Loucy (cell line): ENCODE measurements around the gene JARID2.

ENCODE experiments used
- H2AFZ ChIP-seq: fragments of 200-600 bp; sonication (generic); 2 replicates; pipeline ENCODE4 v1.6.0; 2016; ENCODE audit warnings: antibody characterized with exemption, mild to moderate bottlenecking, low read length, moderate library complexity
- H3F3A ChIP-seq: fragments of 200-600 bp; 2 replicates; pipeline ENCODE4 v1.6.0; 2016; ENCODE audit warnings: antibody characterized with exemption, low read depth, mild to moderate bottlenecking
- H3K27me3 ChIP-seq: fragments of 200-600 bp; sonication (generic); 2 replicates; pipeline ENCODE4 v1.6.1; 2014; ENCODE audit warnings: low read length, mild to moderate bottlenecking; ENCODE audit not compliant: insufficient read depth, poor library complexity, severe bottlenecking
- H3K36me3 ChIP-seq: fragments of 200-600 bp; sonication (generic); 2 replicates; pipeline ENCODE4 v1.6.1; 2016; ENCODE audit warnings: low read length; ENCODE audit not compliant: insufficient read depth
- H3K4me1 ChIP-seq: fragments of 200-600 bp; sonication (generic); 2 replicates; pipeline ENCODE4 v1.5.1; 2014; ENCODE audit warnings: low read length, mild to moderate bottlenecking; ENCODE audit not compliant: insufficient read depth, poor library complexity, severe bottlenecking
- H3K4me2 ChIP-seq: fragments of 200-600 bp; sonication (generic); 2 replicates; pipeline ENCODE4 v1.6.0; 2014; ENCODE audit warnings: antibody characterized with exemption, low read length, low read depth, mild to moderate bottlenecking; ENCODE audit not compliant: poor library complexity, severe bottlenecking
- H3K4me3 ChIP-seq: fragments of 200-600 bp; sonication (generic); 2 replicates; pipeline ENCODE4 v1.5.1; 2014; ENCODE audit warnings: low read length, mild to moderate bottlenecking, mixed read lengths; ENCODE audit not compliant: poor library complexity, severe bottlenecking
- H3K79me2 ChIP-seq: fragments of 200-600 bp; sonication (generic); 2 replicates; pipeline ENCODE4 v1.6.1; 2014; ENCODE audit warnings: low read length; ENCODE audit not compliant: insufficient read depth
- H3K9ac ChIP-seq: fragments of 200-600 bp; sonication (generic); 2 replicates; pipeline ENCODE4 v1.6.0; 2014; ENCODE audit warnings: mild to moderate bottlenecking, low read depth, low read length, moderate library complexity; ENCODE audit not compliant: poor library complexity, severe bottlenecking
- H3K9me2 ChIP-seq: fragments of 200-600 bp; sonication (generic); replicated peaks from 2 replicates; pipeline ENCODE4 v1.6.1; 2016; ENCODE audit warnings: low read depth, low read length, mixed read lengths
- H3K9me3 ChIP-seq: fragments of 200-600 bp; sonication (generic); 2 replicates; pipeline ENCODE4 v1.6.1; 2014; ENCODE audit warnings: mild to moderate bottlenecking, antibody characterized with exemption, low read length, low read depth; ENCODE audit not compliant: insufficient read depth
- H4K20me1 ChIP-seq: fragments of 200-600 bp; sonication (generic); 2 replicates; pipeline ENCODE4 v1.6.0; 2014; ENCODE audit warnings: antibody characterized with exemption, low read length, mild to moderate bottlenecking; ENCODE audit not compliant: insufficient read depth, poor library complexity, severe bottlenecking
- EZH2phosphoT487 ChIP-seq: fragments of 200-600 bp; IDR thresholded peaks from 2 replicates; pipeline ENCODE4 v1.6.1; 2018; ENCODE audit warnings: antibody characterized with exemption, mild to moderate bottlenecking, moderate library complexity, borderline replicate concordance
- TF ChIP-seq, protein P1 (sequence below): fragments of 200-600 bp; sonication (generic); conservative IDR thresholded peaks from 2 replicates; pipeline ENCODE4 v1.5.1; 2014; ENCODE audit warnings: mild to moderate bottlenecking, antibody characterized with exemption, low read length

The JARID2 gene

DNA sequence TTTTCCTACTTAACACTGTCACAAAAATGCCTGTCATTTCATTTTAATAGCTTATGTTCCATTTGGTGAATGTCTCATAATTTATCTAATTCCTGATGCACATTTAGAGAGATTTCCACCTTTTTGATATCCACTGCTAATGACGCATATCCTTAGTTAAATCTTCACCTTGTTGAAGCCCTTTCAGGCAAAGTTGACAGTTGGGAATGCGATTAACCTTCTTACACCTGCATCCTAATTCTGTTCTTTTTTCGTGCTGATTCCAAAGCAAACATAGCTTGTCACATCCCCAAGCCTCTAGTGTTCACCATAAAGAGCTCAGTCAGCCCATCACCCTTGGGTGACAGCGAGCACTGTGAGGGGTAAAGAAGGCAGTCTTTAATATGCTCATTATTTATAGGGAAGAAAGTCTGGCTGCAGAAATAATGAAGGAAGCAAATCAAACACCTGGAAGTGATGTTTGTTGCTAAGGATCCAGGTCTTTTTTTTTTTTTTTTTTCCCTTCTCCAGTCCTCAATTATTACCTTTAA is 211.3 kb downstream of the JARID2 start:
- peaks cover 100% of the 10 kb centered on the region for H3K79me2 ChIP-seq
- H3K4me2 ChIP-seq, result no peak overlapping the region
- peaks cover 99% of the 10 kb centered on the region for H4K20me1 ChIP-seq

DNA sequence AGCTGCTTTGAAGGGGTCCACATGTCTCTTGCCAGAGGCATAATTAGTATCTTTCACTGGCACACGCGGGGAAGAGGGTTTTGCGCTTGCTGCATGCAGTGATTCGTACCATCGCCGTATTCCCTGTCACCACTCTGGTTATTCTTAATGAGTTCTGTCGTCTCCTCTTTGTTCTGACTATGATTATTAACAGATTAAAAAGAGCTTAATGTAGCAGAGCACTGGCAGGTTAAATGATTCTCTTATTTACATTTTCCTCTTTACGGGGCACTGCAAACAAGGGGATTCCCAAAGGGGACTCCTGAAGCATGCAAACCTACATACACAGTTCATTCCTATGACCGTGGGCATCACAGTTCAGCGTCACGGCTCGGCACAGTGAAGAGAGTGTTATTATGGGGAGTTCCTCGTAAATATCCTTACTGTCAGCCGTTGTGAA is 212.2 kb downstream of the JARID2 start:
- no peak overlapping the region for H3K4me2 ChIP-seq
- H3K4me1 ChIP-seq, result no peaks in the 10 kb centered on the region
- H3K4me3 ChIP-seq, result no peak overlapping the region
- no peaks in the 10 kb centered on the region for H3K9me2 ChIP-seq
- no peak for TF ChIP-seq EZH2phosphoT487
- TF ChIP-seq, protein P1, sequence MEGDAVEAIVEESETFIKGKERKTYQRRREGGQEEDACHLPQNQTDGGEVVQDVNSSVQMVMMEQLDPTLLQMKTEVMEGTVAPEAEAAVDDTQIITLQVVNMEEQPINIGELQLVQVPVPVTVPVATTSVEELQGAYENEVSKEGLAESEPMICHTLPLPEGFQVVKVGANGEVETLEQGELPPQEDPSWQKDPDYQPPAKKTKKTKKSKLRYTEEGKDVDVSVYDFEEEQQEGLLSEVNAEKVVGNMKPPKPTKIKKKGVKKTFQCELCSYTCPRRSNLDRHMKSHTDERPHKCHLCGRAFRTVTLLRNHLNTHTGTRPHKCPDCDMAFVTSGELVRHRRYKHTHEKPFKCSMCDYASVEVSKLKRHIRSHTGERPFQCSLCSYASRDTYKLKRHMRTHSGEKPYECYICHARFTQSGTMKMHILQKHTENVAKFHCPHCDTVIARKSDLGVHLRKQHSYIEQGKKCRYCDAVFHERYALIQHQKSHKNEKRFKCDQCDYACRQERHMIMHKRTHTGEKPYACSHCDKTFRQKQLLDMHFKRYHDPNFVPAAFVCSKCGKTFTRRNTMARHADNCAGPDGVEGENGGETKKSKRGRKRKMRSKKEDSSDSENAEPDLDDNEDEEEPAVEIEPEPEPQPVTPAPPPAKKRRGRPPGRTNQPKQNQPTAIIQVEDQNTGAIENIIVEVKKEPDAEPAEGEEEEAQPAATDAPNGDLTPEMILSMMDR, result no peak
- no peak overlapping the region for H3K9ac ChIP-seq
- H3K9me3 ChIP-seq, result no peaks in the 10 kb centered on the region
- H3K79me2 ChIP-seq, result peaks cover 100% of the 10 kb centered on the region
- H3F3A ChIP-seq, result no peaks in the 10 kb centered on the region
- H3K36me3 ChIP-seq, result peaks cover 96% of the 10 kb centered on the region
- H4K20me1 ChIP-seq, result peaks cover 99% of the 10 kb centered on the region
- H2AFZ ChIP-seq, result no peak overlapping the region
- H3K27me3 ChIP-seq, result no peaks in the 10 kb centered on the region

More for the DNA sequence above, 211.3 kb downstream of the JARID2 start:
- peaks cover 6% of the 10 kb centered on the region for H3K4me1 ChIP-seq
- H3K9me2 ChIP-seq, result no peaks in the 10 kb centered on the region
- H3F3A ChIP-seq, result no peaks in the 10 kb centered on the region
- H3K9me3 ChIP-seq, result no peaks in the 10 kb centered on the region
- no peak overlapping the region for H2AFZ ChIP-seq
- H3K36me3 ChIP-seq, result peaks cover 98% of the 10 kb centered on the region
- TF ChIP-seq EZH2phosphoT487, result no peak
- TF ChIP-seq, protein P1, result no peak
- H3K4me3 ChIP-seq, result no peak overlapping the region
- no peak overlapping the region for H3K9ac ChIP-seq
- H3K27me3 ChIP-seq, result no peaks in the 10 kb centered on the region

DNA sequence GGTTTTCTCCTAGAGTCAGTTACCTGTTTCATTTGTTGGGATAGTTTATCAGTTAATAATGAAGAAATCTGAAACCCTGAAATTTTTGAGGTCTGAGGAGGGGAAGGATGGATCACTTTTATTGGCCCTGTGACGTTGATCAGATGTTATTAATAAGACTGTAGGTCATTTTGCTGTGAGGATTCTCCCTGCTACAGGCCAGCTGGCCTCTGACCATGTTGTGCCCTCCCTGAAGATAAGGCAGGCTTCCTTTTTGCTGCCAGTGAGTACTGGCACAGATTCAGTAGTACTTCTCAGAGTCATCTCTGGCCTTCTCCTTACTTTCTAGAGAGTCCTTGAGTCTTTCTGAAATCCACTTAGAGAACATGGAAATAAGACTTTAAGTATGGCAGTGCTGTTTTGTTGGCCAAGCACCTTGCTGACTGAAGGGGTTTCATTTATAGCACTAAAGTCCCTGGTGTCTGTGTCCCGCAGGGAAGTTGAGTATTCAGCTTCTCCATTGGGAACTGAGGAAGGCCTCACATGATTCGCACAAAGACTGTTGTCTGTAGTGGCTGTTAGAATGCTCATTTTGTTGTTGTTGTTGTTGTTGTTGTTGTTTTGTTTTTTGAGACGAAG is 214.3 kb downstream of the JARID2 start:
- no peaks in the 10 kb centered on the region for H3K9me3 ChIP-seq
- H3K9ac ChIP-seq, result no peak overlapping the region
- H3K36me3 ChIP-seq, result peaks cover 89% of the 10 kb centered on the region
- no peak overlapping the region for H3K4me2 ChIP-seq
- no peak for TF ChIP-seq EZH2phosphoT487
- TF ChIP-seq, protein P1, result no peak
- no peak overlapping the region for H3K4me3 ChIP-seq
- peaks cover 100% of the 10 kb centered on the region for H3K79me2 ChIP-seq
- H3K27me3 ChIP-seq, result no peaks in the 10 kb centered on the region
- no peaks in the 10 kb centered on the region for H3K4me1 ChIP-seq
- H4K20me1 ChIP-seq, result peaks cover 98% of the 10 kb centered on the region
- no peak overlapping the region for H2AFZ ChIP-seq
- no peaks in the 10 kb centered on the region for H3K9me2 ChIP-seq
- H3F3A ChIP-seq, result no peaks in the 10 kb centered on the region
